ENCODE data around the gene NECTIN2.

- TF ChIP-seq EZH2 (IDR thresholded peaks at IDR 0.05; ENCODE audit: insufficient read depth, low read length) (no peak), CTCF (IDR thresholded peaks at IDR 0.05; ENCODE audit: insufficient read depth, low read depth, low read length) (no peak)
These were observed 84.0 kb downstream of the NECTIN2 start for GRCh38 chr19:44930088-44930487.

Data from astrocyte (in vitro differentiated cells and primary cell).